Measurements from ENCODE around the gene OSBPL1A.
"Not testable (repeated sequence)": the region's sequence is repeated elsewhere in the genome, so short reads cannot be mapped to it uniquely, and the experiment has no call there.

OSBPL1A gene

GRCh38 chr18:24187049-24187448 is 210.6 kb downstream of the OSBPL1A start:
- no peak for DNase-seq (ENCODE audit: low read depth in 2 of 2)

GRCh38 chr18:24185805-24186204 is 211.8 kb downstream of the OSBPL1A start:
- DNase-seq (ENCODE audit: low read depth in 2 of 2), result no peak

GRCh38 chr18:24181806-24182205 is 215.8 kb downstream of the OSBPL1A start:
- no peak for DNase-seq (ENCODE audit: low read depth in 2 of 2)

GRCh38 chr18:24180048-24180447 is 217.6 kb downstream of the OSBPL1A start:
- no peak for DNase-seq (ENCODE audit: low read depth in 2 of 2)

GRCh38 chr18:24177499-24178133 is 220.0 kb downstream of the OSBPL1A start:
- no peak for DNase-seq (ENCODE audit: low read depth in 2 of 2)

- DNase-seq (ENCODE audit: low read depth in 2 of 2), result peak in 1 of 2 donors; percentile 5
These were observed 220.8 kb downstream of the OSBPL1A start for GRCh38 chr18:24176727-24177416.

- no peak for DNase-seq (ENCODE audit: low read depth in 2 of 2)
These were observed 223.6 kb downstream of the OSBPL1A start for GRCh38 chr18:24173997-24174396.

- no peak for DNase-seq (ENCODE audit: low read depth in 2 of 2)
These were observed 227.3 kb downstream of the OSBPL1A start for GRCh38 chr18:24170360-24170759.

- DNase-seq (ENCODE audit: low read depth in 2 of 2), result no peak
These were observed 229.1 kb downstream of the OSBPL1A start for GRCh38 chr18:24168496-24168895.

GRCh38 chr18:24161304-24161703 is 236.3 kb downstream of the OSBPL1A start:
- no peak for DNase-seq (ENCODE audit: low read depth in 2 of 2)

- DNase-seq (ENCODE audit: low read depth in 2 of 2), result no peak
These were observed 237.5 kb downstream of the OSBPL1A start for GRCh38 chr18:24160086-24160485.

- DNase-seq (ENCODE audit: low read depth in 2 of 2), result no peak
These were observed 239.8 kb downstream of the OSBPL1A start for GRCh38 chr18:24157855-24158254.

- no peak for DNase-seq (ENCODE audit: low read depth in 2 of 2)
These were observed 244.2 kb downstream of the OSBPL1A start for GRCh38 chr18:24153397-24153796.

- DNase-seq (ENCODE audit: low read depth in 2 of 2), result not testable (repeated sequence)
These were observed 248.0 kb downstream of the OSBPL1A start for GRCh38 chr18:24149591-24149990.

GRCh38 chr18:24142376-24142775 is 255.2 kb downstream of the OSBPL1A start:
- no peak for DNase-seq (ENCODE audit: low read depth in 2 of 2)

- no peak for DNase-seq (ENCODE audit: low read depth in 2 of 2)
These were observed 256.9 kb downstream of the OSBPL1A start for GRCh38 chr18:24140697-24141096.

GRCh38 chr18:24138789-24139616 is 258.6 kb downstream of the OSBPL1A start, which contains the start of gene CABYR:
Gene CABYR, plus strand, starts transcription at chr18:24139062. Its CDS starts 4,053 bp downstream, at chr18:24143115.
- DNase-seq (ENCODE audit: low read depth in 2 of 2), result peak; percentile 25 to 48

- no peak for DNase-seq (ENCODE audit: low read depth in 2 of 2)
These were observed 259.2 kb downstream of the OSBPL1A start for GRCh38 chr18:24138409-24138788.

GRCh38 chr18:24136967-24137373 is 260.7 kb downstream of the OSBPL1A start:
- no peak for DNase-seq (ENCODE audit: low read depth in 2 of 2)

GRCh38 chr18:24130494-24130893 is 267.1 kb downstream of the OSBPL1A start:
- no peak for DNase-seq (ENCODE audit: low read depth in 2 of 2)

GRCh38 chr18:24128700-24129099 is 268.9 kb downstream of the OSBPL1A start:
- DNase-seq (ENCODE audit: low read depth in 2 of 2), result no peak

GRCh38 chr18:24127735-24128134 is 269.9 kb downstream of the OSBPL1A start:
- no peak for DNase-seq (ENCODE audit: low read depth in 2 of 2)
